ENCODE results near the gene SLC17A5.
A peak's percentile ranks its signal among the peaks of the same experiment; 100 is the strongest.

SLC17A5 gene

DNA sequence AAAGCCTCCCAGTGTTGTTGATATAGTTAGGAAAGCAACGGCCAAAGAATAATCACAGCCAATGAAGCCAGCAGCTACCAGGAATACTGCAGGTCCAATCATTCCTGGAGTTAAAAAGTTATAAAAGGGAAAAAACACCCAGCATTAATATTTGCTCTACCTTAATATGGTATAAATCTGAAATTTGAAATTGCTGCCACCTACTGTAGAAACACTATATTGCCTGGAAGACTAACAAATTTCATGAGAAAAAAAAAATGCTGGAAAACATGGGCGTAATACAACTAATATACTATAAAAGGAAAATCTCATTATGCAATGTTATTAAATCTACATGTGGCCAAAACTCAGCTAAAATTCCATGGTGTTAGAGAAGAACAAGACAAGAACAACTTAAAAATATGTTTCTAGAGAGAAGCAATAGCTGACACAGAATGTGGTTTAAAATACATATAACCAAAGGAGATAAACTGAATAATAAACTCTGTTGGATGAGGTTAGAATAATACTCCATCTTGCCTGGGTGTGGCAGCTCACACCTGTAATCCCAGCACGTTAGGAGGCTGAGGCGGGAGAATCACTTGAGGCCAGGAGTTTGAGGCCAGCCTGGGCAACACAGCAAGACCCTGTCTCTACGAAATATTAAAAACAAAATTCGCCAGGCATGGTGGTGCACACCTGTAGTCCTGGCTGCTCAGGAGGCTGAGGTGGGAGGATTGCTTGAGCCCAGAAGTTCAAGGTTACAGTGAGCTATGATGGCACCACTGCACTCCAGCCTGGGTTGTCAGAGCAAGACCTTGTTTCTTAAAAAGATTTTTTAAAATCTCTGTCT lies 43.1 kb downstream of the SLC17A5 start:
- Histone ChIP-seq H3K9me2 (ENCODE audit: low read depth, low read length) (no peaks in the 10 kb centered on the region), H3K79me2 (ENCODE audit: insufficient read depth, low read length) (no peaks in the 10 kb centered on the region), H3K36me3 (ENCODE audit: insufficient read depth, low read length) (peaks cover 11% of the 10 kb centered on the region; the same call in 1 of the 2 replicates), H3F3A (ENCODE audit: insufficient read depth, low read length) (no peaks in the 10 kb centered on the region), H3K27me3 (ENCODE audit: insufficient read depth, low read length) (no peaks in the 10 kb centered on the region), H3K27ac (ENCODE audit: low read depth, low read length, poor library complexity, severe bottlenecking) (no peak overlapping the region), H3K4me3 (ENCODE audit: low read depth, low read length, poor library complexity, severe bottlenecking) (no peak overlapping the region), H3K9me3 (ENCODE audit: low read length) (no peaks in the 10 kb centered on the region), H3K9ac (ENCODE audit: low read length) (no peak overlapping the region), H2AFZ (ENCODE audit: low read length) (no peak overlapping the region), H4K20me1 (ENCODE audit: insufficient read depth, low read length) (no peaks in the 10 kb centered on the region), H3K4me2 (ENCODE audit: low read length) (no peak overlapping the region), H3K4me1 (ENCODE audit: insufficient read depth, low read length, severe bottlenecking) (no peaks in the 10 kb centered on the region)
- TF ChIP-seq EZH2 (IDR thresholded peaks at IDR 0.05; ENCODE audit: borderline replicate concordance, low read length) = no peak
- TF ChIP-seq, protein P1, sequence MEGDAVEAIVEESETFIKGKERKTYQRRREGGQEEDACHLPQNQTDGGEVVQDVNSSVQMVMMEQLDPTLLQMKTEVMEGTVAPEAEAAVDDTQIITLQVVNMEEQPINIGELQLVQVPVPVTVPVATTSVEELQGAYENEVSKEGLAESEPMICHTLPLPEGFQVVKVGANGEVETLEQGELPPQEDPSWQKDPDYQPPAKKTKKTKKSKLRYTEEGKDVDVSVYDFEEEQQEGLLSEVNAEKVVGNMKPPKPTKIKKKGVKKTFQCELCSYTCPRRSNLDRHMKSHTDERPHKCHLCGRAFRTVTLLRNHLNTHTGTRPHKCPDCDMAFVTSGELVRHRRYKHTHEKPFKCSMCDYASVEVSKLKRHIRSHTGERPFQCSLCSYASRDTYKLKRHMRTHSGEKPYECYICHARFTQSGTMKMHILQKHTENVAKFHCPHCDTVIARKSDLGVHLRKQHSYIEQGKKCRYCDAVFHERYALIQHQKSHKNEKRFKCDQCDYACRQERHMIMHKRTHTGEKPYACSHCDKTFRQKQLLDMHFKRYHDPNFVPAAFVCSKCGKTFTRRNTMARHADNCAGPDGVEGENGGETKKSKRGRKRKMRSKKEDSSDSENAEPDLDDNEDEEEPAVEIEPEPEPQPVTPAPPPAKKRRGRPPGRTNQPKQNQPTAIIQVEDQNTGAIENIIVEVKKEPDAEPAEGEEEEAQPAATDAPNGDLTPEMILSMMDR (IDR thresholded peaks at IDR 0.05; ENCODE audit: low read length) = peak; percentile 64

DNA sequence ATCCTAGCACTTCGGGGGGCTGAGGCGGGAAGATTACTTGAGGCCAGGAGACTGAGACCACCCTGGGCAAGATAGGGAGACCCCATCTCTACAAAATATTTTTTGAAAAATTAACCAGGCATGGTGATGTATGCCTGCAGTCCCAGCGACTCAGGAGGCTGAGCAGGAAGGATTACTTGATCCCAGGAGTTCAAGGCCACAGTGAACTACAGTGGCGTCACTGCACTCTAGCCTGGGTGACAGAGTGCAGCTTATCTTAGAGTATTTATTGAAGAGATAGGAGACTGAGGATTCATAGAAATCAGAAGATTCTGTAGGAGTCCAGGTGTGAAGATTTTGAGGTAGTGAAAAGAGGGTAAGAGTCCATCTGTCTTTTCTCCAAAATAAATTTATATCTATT lies 45.0 kb downstream of the SLC17A5 start:
- Histone ChIP-seq H3K79me2 (ENCODE audit: insufficient read depth, low read length) (no peaks in the 10 kb centered on the region), H4K20me1 (ENCODE audit: insufficient read depth, low read length) (no peaks in the 10 kb centered on the region), H3K4me2 (ENCODE audit: low read length) (no peak overlapping the region), H3F3A (ENCODE audit: insufficient read depth, low read length) (no peaks in the 10 kb centered on the region), H2AFZ (ENCODE audit: low read length) (no peak overlapping the region), H3K27ac (ENCODE audit: low read depth, low read length, poor library complexity, severe bottlenecking) (no peak overlapping the region), H3K9ac (ENCODE audit: low read length) (no peak overlapping the region), H3K9me2 (ENCODE audit: low read depth, low read length) (no peaks in the 10 kb centered on the region), H3K27me3 (ENCODE audit: insufficient read depth, low read length) (no peaks in the 10 kb centered on the region), H3K9me3 (ENCODE audit: low read length) (no peaks in the 10 kb centered on the region), H3K4me1 (ENCODE audit: insufficient read depth, low read length, severe bottlenecking) (no peaks in the 10 kb centered on the region), H3K36me3 (ENCODE audit: insufficient read depth, low read length) (peaks cover 6% of the 10 kb centered on the region; the same call in 1 of the 2 replicates), H3K4me3 (ENCODE audit: low read depth, low read length, poor library complexity, severe bottlenecking) (no peak overlapping the region)
- TF ChIP-seq, protein P1 (IDR thresholded peaks at IDR 0.05; ENCODE audit: low read length) = no peak
- no peak for TF ChIP-seq EZH2 (IDR thresholded peaks at IDR 0.05; ENCODE audit: borderline replicate concordance, low read length)

DNA sequence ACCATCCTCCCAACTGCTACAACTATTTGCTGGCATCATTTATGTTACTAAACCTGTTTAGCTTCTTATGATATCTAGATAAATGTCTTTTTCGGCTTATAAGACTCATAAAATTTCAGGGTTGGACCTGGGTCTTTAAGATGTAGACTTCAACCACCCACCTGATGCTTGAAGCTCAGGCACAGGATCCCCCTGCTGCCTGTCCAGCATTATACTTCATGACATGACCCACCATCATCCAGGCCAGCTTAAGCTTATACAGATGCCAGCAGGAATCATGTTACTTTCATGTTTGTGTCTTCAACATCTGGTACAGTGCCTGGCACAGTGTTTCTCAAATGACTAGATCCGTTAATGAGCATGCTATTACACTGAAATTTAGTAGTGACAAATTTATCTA lies 47.4 kb downstream of the SLC17A5 start:
- Histone ChIP-seq H3K36me3 (ENCODE audit: insufficient read depth, low read length) (peaks cover 6% of the 10 kb centered on the region; the same call in 1 of the 2 replicates), H3F3A (ENCODE audit: insufficient read depth, low read length) (no peaks in the 10 kb centered on the region), H3K27me3 (ENCODE audit: insufficient read depth, low read length) (no peaks in the 10 kb centered on the region), H3K9me2 (ENCODE audit: low read depth, low read length) (no peaks in the 10 kb centered on the region), H3K79me2 (ENCODE audit: insufficient read depth, low read length) (no peaks in the 10 kb centered on the region), H3K9me3 (ENCODE audit: low read length) (no peaks in the 10 kb centered on the region), H3K4me1 (ENCODE audit: insufficient read depth, low read length, severe bottlenecking) (no peaks in the 10 kb centered on the region), H2AFZ (ENCODE audit: low read length) (no peak overlapping the region), H4K20me1 (ENCODE audit: insufficient read depth, low read length) (no peaks in the 10 kb centered on the region), H3K4me2 (ENCODE audit: low read length) (no peak overlapping the region), H3K27ac (ENCODE audit: low read depth, low read length, poor library complexity, severe bottlenecking) (no peak overlapping the region), H3K9ac (ENCODE audit: low read length) (no peak overlapping the region), H3K4me3 (ENCODE audit: low read depth, low read length, poor library complexity, severe bottlenecking) (no peak overlapping the region)
- TF ChIP-seq EZH2 (IDR thresholded peaks at IDR 0.05; ENCODE audit: borderline replicate concordance, low read length) = no peak
- TF ChIP-seq, protein P1 (IDR thresholded peaks at IDR 0.05; ENCODE audit: low read length) = no peak

Measured in OCI-LY1 (cell line).